Measurements from ENCODE around the gene SPINK9. TPM values are rescaled to one million over a fixed set of nuclear protein-coding genes. Genes with fewer than 3 reads are reported as not detected.

The SPINK9 gene
- total and polyA plus RNA-seq, 4 experiments from 2014 or later = not detected

DNA sequence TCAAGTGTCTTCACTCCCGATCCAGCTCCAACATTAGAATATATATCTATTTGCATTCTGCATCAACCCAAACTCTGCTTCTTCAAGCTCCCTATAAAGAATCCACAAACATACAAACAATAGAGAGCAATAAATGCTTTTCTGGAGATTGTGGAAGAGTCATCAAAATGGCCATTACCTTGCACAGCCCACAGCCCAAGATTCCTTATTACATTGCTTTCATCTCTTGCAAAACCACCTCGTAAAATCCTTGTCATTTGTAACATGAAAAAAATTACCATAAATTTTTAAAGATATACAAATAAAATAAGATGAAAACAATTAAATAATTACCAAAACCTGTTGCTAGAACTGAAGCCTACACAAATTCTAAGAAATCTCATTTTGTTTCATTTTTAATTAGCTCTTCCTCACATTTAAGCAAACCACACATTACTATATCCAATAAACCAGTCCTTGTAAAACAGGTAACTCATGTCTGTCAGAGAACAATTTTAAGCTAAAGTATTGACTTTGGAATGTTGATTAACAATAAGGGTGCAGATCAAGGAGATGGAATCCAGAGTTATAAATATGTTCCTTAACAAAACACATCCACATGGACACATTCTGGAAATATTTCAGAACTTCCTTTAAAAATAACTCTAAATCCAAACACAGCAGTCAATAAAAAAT lies 7.1 kb downstream of the SPINK9 start:
- Histone ChIP-seq H3K27me3 (ENCODE audit: insufficient read depth, low read length) (no peaks in the 10 kb centered on the region), H3K4me3 (ENCODE audit: low read length in 2 of 2) (no peak overlapping the region), H3K9me3 (ENCODE audit: control insufficient read depth in 1 of 2, low read length in 2 of 2) (no peaks in the 10 kb centered on the region), H3K27ac (ENCODE audit: low read depth, low read length) (no peak overlapping the region), H3K36me3 (ENCODE audit: insufficient read depth, low read length) (no peaks in the 10 kb centered on the region), H3K4me1 (ENCODE audit: insufficient read depth, low read length) (no peaks in the 10 kb centered on the region)
- POLR2A ChIA-PET (ENCODE audit: partially characterized antibody) = no interaction called here
- CTCF ChIA-PET (ENCODE audit: partially characterized antibody) = no interaction called here
- Mint-ChIP-seq H3K27ac (no peak overlapping the region), H3K4me1 (no peaks in the 10 kb centered on the region), H3K27me3 (no peaks in the 10 kb centered on the region), H3K36me3 (peaks cover 0 to 4% of the 10 kb centered on the region in 2 donors), H3K4me3 (no peak overlapping the region), H3K9me3 (no peaks in the 10 kb centered on the region)
- no peak for DNase-seq
- intact Hi-C loops (cut with micrococcal nuclease) = no loop called here

DNA sequence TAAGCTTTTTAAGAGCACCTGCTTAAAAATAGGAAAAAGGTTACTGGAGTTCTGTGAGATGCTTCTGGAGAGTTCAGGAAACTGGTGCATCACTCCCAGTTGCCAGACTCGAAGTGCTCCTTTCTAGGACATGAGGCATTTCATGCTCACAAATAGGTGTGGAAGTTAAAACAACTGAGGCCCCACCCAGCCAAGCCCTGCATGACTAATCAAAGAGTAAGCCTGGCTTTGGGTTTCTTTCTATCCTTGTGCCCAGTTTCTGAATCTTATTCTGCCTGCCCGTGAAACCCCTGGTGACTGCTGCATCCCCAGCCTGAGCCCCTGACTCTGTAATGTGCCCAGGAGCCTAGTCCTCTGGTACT lies 7.7 kb downstream of the SPINK9 start:
- CTCF ChIA-PET (ENCODE audit: partially characterized antibody) = no interaction called here
- H3K9me3 Mint-ChIP-seq = no peaks in the 10 kb centered on the region

DNA sequence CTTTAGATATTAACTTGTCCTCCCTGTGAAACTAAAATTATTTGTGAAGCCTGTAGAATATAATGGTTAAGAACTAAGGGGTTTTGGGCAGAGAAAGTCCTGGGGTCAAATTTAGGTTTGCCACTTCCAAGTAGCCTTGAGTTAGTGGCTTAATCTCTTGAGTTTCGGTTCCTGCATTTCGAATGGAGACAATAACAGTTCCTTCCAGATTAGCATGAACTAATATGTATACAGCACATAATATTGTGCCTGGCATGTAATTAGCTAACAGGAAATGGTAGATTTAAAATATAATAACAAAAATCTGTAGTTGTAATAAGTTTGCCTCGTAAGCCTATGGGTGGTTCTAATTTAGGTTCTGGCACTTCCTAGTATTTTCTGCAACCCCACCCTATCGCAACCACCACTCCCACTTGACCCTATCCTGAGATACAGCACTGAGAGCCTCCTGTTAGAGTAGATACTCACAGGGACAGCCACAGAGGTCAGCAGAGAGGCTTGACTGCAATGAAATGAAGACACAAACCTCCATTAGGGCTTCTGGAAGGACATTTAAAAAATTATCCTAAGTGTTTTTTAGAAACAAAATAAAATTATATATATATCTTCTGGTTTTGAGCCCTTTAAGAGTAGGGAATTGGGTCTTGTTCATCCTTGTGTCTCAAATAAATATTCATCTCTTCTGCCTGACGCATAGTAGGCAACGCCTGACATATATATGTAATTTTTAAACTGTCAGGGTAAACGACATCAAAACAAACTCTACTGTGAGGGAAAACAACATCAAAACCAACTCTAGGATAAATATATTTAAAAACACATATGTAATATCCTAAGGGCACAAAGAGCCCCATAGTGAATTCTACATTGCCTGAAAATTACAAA lies 8.5 kb downstream of the SPINK9 start:
- Histone ChIP-seq H3K27ac (ENCODE audit: low read depth, low read length) (no peak overlapping the region), H3K27me3 (ENCODE audit: insufficient read depth, low read length) (no peaks in the 10 kb centered on the region), H3K9me3 (ENCODE audit: control insufficient read depth in 1 of 2, low read length in 2 of 2) (no peaks in the 10 kb centered on the region), H3K4me3 (ENCODE audit: low read length in 2 of 2) (no peak overlapping the region), H3K36me3 (ENCODE audit: insufficient read depth, low read length) (no peaks in the 10 kb centered on the region), H3K4me1 (ENCODE audit: insufficient read depth, low read length) (no peaks in the 10 kb centered on the region)
- H3K27ac Mint-ChIP-seq = no peak overlapping the region
- POLR2A ChIA-PET (ENCODE audit: partially characterized antibody) = no interaction called here
- CTCF ChIA-PET (ENCODE audit: partially characterized antibody) = no interaction called here
- intact Hi-C loops (cut with micrococcal nuclease) = no loop called here
- no peak for DNase-seq
- H3K9me3 Mint-ChIP-seq = no peaks in the 10 kb centered on the region
- no peak overlapping the region for H3K4me3 Mint-ChIP-seq
- H3K36me3 Mint-ChIP-seq = peaks cover 0 to 4% of the 10 kb centered on the region in 2 donors
- no peaks in the 10 kb centered on the region for H3K4me1 Mint-ChIP-seq
- H3K27me3 Mint-ChIP-seq = no peaks in the 10 kb centered on the region

More for the DNA sequence above, 7.7 kb downstream of the SPINK9 start:
- no peaks in the 10 kb centered on the region for H3K27me3 Mint-ChIP-seq
- Histone ChIP-seq H3K4me3 (ENCODE audit: low read length in 2 of 2) (no peak overlapping the region), H3K27ac (ENCODE audit: low read depth, low read length) (no peak overlapping the region), H3K9me3 (ENCODE audit: control insufficient read depth in 1 of 2, low read length in 2 of 2) (no peaks in the 10 kb centered on the region), H3K27me3 (ENCODE audit: insufficient read depth, low read length) (no peaks in the 10 kb centered on the region), H3K4me1 (ENCODE audit: insufficient read depth, low read length) (no peaks in the 10 kb centered on the region), H3K36me3 (ENCODE audit: insufficient read depth, low read length) (no peaks in the 10 kb centered on the region)
- no peak overlapping the region for H3K27ac Mint-ChIP-seq
- intact Hi-C loops (cut with micrococcal nuclease) = no loop called here
- H3K4me1 Mint-ChIP-seq = no peaks in the 10 kb centered on the region
- H3K36me3 Mint-ChIP-seq = peaks cover 0 to 4% of the 10 kb centered on the region in 2 donors
- DNase-seq = no peak
- no peak overlapping the region for H3K4me3 Mint-ChIP-seq
- POLR2A ChIA-PET (ENCODE audit: partially characterized antibody) = no interaction called here

DNA sequence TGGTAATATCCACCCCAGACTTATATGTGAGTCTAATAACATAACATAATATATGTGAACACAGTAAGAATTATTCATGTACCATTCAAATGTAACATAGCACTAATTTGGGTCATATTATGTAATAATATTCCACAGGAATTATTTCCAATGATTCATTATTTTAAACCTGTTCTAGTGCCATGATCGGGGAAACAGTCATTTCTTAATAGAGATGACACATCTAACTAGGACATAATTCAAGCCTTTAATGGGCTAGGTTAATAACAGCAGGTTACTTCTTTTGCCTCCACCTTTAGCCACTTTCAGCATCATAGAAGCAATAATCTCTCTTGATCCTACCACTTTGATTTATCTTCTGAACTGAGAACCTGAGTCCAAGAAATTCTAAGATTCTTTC lies 12.3 kb downstream of the SPINK9 start:
- no peak for DNase-seq
- Mint-ChIP-seq H3K36me3 (no peaks in the 10 kb centered on the region), H3K27me3 (no peaks in the 10 kb centered on the region), H3K4me1 (no peaks in the 10 kb centered on the region), H3K4me3 (no peak overlapping the region), H3K27ac (no peak overlapping the region), H3K9me3 (no peaks in the 10 kb centered on the region)
- Histone ChIP-seq H3K4me3 (ENCODE audit: low read length in 2 of 2) (no peak overlapping the region), H3K4me1 (ENCODE audit: insufficient read depth, low read length) (no peaks in the 10 kb centered on the region), H3K9me3 (ENCODE audit: control insufficient read depth in 1 of 2, low read length in 2 of 2) (no peaks in the 10 kb centered on the region), H3K27me3 (ENCODE audit: insufficient read depth, low read length) (no peaks in the 10 kb centered on the region), H3K27ac (ENCODE audit: low read depth, low read length) (no peak overlapping the region), H3K36me3 (ENCODE audit: insufficient read depth, low read length) (no peaks in the 10 kb centered on the region)
- CTCF ChIA-PET (ENCODE audit: partially characterized antibody) = no interaction called here
- intact Hi-C loops (cut with micrococcal nuclease) = no loop called here
- POLR2A ChIA-PET (ENCODE audit: partially characterized antibody) = no interaction called here

DNA sequence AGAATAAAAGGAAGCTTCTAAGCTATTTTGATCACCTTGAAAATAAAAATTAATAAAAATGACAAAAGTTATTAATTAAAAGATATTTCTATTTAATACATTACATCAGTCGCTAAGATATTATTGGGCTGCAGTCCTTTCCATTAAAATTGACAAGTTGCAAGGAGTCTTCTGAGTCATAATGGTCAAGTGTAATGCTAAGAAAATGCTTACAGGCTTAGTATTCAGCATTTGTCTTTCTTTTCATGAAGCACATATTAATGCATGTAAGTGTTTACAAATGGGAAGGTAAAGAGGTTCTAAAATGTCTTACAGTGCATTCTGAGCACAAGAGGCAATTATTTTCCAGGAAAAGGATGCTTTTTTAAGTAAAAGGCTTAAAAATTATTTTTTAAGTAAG lies 17.3 kb downstream of the SPINK9 start:
- intact Hi-C loops (cut with micrococcal nuclease) = no loop called here
- Histone ChIP-seq H3K27me3 (ENCODE audit: insufficient read depth, low read length) (no peaks in the 10 kb centered on the region), H3K36me3 (ENCODE audit: insufficient read depth, low read length) (no peaks in the 10 kb centered on the region), H3K9me3 (ENCODE audit: control insufficient read depth in 1 of 2, low read length in 2 of 2) (no peaks in the 10 kb centered on the region), H3K27ac (ENCODE audit: low read depth, low read length) (no peak overlapping the region), H3K4me1 (ENCODE audit: insufficient read depth, low read length) (no peaks in the 10 kb centered on the region), H3K4me3 (ENCODE audit: low read length in 2 of 2) (no peak overlapping the region)
- DNase-seq = no peak
- Mint-ChIP-seq H3K36me3 (no peaks in the 10 kb centered on the region), H3K9me3 (peaks cover 0 to 3% (median 0%) of the 10 kb centered on the region in 8 donors), H3K4me1 (no peaks in the 10 kb centered on the region), H3K27me3 (no peaks in the 10 kb centered on the region), H3K27ac (no peak overlapping the region), H3K4me3 (no peak overlapping the region)
- POLR2A ChIA-PET (ENCODE audit: partially characterized antibody) = no interaction called here
- CTCF ChIA-PET (ENCODE audit: partially characterized antibody) = interaction anchor here (1.2 kb wide), 1 partner anchor 38 kb away, joined by 3 read pairs; no protein-coding TSS in a partner anchor

DNA sequence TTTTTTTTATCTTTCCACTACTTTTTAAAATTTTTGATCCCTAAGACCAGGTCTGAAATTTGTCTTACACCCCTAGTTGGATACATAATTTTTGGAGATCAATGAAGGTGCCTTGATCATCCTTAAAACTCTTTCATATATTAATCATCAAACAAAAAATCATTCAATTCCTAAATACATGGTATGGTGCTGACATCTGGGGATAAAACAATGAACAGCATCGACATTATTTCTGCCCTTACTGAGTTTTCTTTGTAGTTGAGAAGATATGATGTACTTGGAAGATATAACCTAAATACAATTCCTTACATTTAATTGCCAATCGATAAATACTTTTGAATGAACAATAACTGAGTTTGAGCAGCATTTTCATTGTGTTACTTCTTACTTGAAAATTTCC lies 18.3 kb downstream of the SPINK9 start:
- CTCF ChIA-PET (ENCODE audit: partially characterized antibody) = no interaction called here
- POLR2A ChIA-PET (ENCODE audit: partially characterized antibody) = no interaction called here
- no peak for DNase-seq

DNA sequence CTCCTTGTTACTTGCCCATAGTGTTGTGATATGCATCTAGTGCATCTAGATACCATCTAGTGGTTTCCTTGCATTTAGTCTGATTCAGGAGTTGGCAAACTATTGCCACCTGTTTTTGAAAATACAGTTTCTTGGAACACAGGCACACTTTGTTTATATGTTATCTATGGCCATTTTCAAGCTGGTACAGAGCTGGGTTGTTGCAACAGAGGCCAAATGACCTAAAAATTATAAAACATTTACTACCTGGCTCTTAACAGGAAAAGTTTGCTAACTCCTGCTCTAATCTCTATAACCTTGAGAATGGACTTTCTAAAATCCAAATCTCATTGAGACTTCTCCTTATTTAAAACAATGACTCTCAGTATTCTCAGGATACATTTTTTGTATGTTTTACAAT lies 29.0 kb downstream of the SPINK9 start:
- H3K27ac Mint-ChIP-seq = no peak overlapping the region
- no peaks in the 10 kb centered on the region for H3K27me3 ChIP-seq (ENCODE audit: insufficient read depth, low read length)
- H3K4me1 Mint-ChIP-seq = no peaks in the 10 kb centered on the region
- peaks cover 3 to 4% of the 10 kb centered on the region in 2 donors for H3K36me3 Mint-ChIP-seq
- H3K27me3 Mint-ChIP-seq = no peaks in the 10 kb centered on the region
- H3K4me3 Mint-ChIP-seq = no peak overlapping the region
- ChIA-PET POLR2A (ENCODE audit: partially characterized antibody) (no interaction called here), CTCF (ENCODE audit: partially characterized antibody) (no interaction called here)
- H3K9me3 ChIP-seq (ENCODE audit: control insufficient read depth in 1 of 2, low read length in 2 of 2) = no peaks in the 10 kb centered on the region
- H3K4me3 ChIP-seq (ENCODE audit: low read length in 2 of 2) = no peak overlapping the region
- no peak overlapping the region for H3K27ac ChIP-seq (ENCODE audit: low read depth, low read length)
- no peaks in the 10 kb centered on the region for H3K36me3 ChIP-seq (ENCODE audit: insufficient read depth, low read length)
- peaks cover 0 to 20% (median 15%) of the 10 kb centered on the region in 8 donors for H3K9me3 Mint-ChIP-seq
- no peaks in the 10 kb centered on the region for H3K4me1 ChIP-seq (ENCODE audit: insufficient read depth, low read length)
- DNase-seq = no peak
- intact Hi-C loops (cut with micrococcal nuclease) = no loop called here

More for the DNA sequence above, 18.3 kb downstream of the SPINK9 start:
- no peaks in the 10 kb centered on the region for H3K27me3 Mint-ChIP-seq
- H3K4me1 Mint-ChIP-seq = no peaks in the 10 kb centered on the region
- intact Hi-C loops (cut with micrococcal nuclease) = no loop called here
- H3K4me3 Mint-ChIP-seq = no peak overlapping the region
- H3K27ac ChIP-seq (ENCODE audit: low read depth, low read length) = no peak overlapping the region
- no peaks in the 10 kb centered on the region for H3K36me3 ChIP-seq (ENCODE audit: insufficient read depth, low read length)
- no peaks in the 10 kb centered on the region for H3K9me3 ChIP-seq (ENCODE audit: control insufficient read depth in 1 of 2, low read length in 2 of 2)
- no peaks in the 10 kb centered on the region for H3K4me1 ChIP-seq (ENCODE audit: insufficient read depth, low read length)
- H3K27ac Mint-ChIP-seq = no peak overlapping the region
- H3K36me3 Mint-ChIP-seq = no peaks in the 10 kb centered on the region
- no peaks in the 10 kb centered on the region for H3K27me3 ChIP-seq (ENCODE audit: insufficient read depth, low read length)
- peaks cover 0 to 3% (median 0%) of the 10 kb centered on the region in 8 donors for H3K9me3 Mint-ChIP-seq
- H3K4me3 ChIP-seq (ENCODE audit: low read length in 2 of 2) = no peak overlapping the region

All from CD4-positive, alpha-beta memory T cell (primary cell).